ENCODE data around the gene COQ8A.

COQ8A gene

GRCh38 chr1:226984521-226985238 is 44.6 kb downstream of the COQ8A start:
- TF ChIP-seq CTCF (IDR thresholded peaks at IDR 0.05; ENCODE audit: borderline replicate concordance, insufficient read depth, low read depth, low read length), result no peak
- no peak overlapping the region for H3K4me3 ChIP-seq (ENCODE audit: low read depth, low read length)

GRCh38 chr1:226985239-226985838 is 45.2 kb downstream of the COQ8A start:
- no peak overlapping the region for H3K4me3 ChIP-seq (ENCODE audit: low read depth, low read length)
- TF ChIP-seq CTCF (IDR thresholded peaks at IDR 0.05; ENCODE audit: borderline replicate concordance, insufficient read depth, low read depth, low read length), result no peak

- H3K4me3 ChIP-seq (ENCODE audit: low read depth, low read length), result no peak overlapping the region
- no peak for TF ChIP-seq CTCF (IDR thresholded peaks at IDR 0.05; ENCODE audit: borderline replicate concordance, insufficient read depth, low read depth, low read length)
Measured at GRCh38 chr1:226985839-226986463, 45.9 kb downstream of the COQ8A start.

DNA sequence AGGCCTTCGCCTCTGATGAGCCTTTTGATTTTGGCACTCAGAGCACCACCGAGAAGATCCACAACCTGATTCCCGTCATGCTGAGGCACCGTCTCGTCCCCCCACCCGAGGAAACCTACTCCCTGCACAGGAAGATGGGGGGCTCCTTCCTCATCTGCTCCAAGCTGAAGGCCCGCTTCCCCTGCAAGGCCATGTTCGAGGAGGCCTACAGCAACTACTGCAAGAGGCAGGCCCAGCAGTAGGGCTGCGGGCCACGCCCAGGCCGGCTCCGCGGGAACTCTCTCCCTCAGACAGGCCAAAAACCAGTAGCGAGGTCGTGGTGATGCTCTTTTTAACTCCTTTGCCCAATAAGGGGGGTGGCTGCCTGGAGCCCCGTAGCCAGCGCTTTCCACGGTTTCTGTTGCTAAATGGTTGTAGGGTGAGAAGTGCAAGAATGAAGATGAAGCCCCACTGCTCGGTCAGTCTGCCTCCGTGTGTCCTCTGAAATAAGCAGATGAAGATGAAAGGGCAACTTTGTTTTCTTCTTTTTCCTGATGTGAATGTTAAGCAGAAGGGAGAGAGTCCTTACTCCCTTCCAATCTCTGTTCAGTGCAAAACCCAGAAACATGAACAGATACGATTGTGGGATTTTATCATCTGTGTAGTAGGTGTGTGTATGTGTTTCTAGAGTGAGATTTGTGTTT is 46.5 kb downstream of the COQ8A start:
- no peak overlapping the region for H3K4me3 ChIP-seq (ENCODE audit: low read depth, low read length)
- TF ChIP-seq CTCF (IDR thresholded peaks at IDR 0.05; ENCODE audit: borderline replicate concordance, insufficient read depth, low read depth, low read length), result no peak

- no peak for TF ChIP-seq CTCF (IDR thresholded peaks at IDR 0.05; ENCODE audit: borderline replicate concordance, insufficient read depth, low read depth, low read length)
- H3K4me3 ChIP-seq (ENCODE audit: low read depth, low read length), result no peak overlapping the region
Measured at GRCh38 chr1:226987179-226987536, 47.1 kb downstream of the COQ8A start.

DNA sequence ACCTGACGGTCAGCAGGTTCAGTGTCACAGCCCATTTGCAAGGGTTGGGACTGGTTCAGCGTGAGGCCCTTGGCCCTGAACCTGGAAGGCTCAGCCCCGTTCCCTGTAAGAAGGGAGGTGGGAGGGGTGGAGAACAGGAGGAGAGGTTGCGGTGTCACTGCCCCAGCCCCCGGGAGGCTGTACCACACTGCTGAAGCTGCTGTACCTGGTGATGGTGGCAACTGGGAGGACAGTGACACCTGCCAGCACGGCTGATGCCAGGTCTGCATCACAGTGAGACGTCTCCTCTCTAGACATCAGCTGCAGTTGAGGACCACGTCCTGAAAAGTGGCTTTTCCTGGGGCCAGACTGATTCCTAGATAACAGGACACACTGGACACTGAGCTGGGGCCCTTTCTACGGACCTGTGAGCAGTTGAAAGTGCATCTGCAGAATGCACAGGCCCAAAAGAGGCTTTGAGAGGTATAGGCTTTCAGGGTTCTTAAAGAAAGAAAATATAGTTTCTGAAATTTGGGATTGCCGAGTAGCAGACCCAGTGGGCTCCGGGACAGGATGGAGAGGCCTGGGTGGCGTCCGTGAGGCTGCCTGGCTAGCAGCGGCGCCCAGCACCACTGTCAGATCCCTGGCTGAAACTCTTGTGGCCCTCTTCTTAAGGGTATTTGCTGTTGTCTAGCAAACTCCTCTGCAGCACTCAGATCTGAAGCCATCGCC is 47.7 kb downstream of the COQ8A start:
- TF ChIP-seq CTCF (IDR thresholded peaks at IDR 0.05; ENCODE audit: borderline replicate concordance, insufficient read depth, low read depth, low read length), result no peak
- H3K4me3 ChIP-seq (ENCODE audit: low read depth, low read length), result no peak overlapping the region
